ENCODE results near the gene KLHL5.
"Not testable (repeated sequence)": the region's sequence is repeated elsewhere in the genome, so short reads cannot be mapped to it uniquely, and the experiment has no call there.

Gene KLHL5

GRCh38 chr4:39078829-39079228 lies 16.8 kb downstream of the KLHL5 start:
- H3K27ac ChIP-seq = no peak overlapping the region
- no peak overlapping the region for H3K4me3 ChIP-seq

DNA sequence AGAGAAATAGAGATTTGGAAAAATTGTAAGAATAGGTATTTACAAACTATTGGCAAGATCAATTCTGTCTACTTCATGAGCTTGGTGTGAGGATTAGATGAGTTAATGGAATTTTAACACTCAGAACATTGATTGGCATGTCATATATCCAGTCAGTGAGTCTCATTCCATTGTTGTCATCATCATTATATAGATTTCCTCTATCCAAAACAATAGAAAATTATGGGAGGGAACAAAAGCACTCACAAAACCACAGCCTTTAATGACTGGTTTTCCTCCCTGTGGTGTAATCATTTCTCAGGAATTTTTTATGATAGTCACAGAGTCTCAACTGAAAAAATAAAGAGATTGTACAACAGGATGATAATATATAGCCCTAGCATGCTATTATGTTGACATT lies 21.1 kb downstream of the KLHL5 start:
- H3K4me3 ChIP-seq = no peak overlapping the region

DNA sequence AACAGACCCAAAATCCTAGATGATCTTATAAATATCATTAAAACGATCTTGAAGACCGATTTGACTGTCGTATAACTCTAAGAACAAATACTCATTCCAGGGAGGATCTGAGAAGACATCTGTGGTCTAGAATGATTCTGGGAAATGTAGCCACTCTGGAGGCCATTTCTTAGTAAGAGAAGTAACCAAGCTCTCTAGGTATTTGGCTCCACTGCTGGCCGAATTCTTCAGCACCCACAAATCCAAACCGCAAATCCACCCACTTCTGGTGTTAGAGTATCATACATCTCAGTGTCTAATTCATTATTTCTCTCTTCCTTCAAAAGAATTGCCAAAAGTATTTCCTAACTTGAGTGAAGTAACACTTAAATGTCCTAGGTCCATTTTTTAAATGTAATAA lies 23.9 kb downstream of the KLHL5 start:
- Histone ChIP-seq H3K27ac (no peak overlapping the region), H3K4me3 (no peak overlapping the region)

More for the DNA sequence above, 21.1 kb downstream of the KLHL5 start:
- no peak overlapping the region for H3K27ac ChIP-seq

DNA sequence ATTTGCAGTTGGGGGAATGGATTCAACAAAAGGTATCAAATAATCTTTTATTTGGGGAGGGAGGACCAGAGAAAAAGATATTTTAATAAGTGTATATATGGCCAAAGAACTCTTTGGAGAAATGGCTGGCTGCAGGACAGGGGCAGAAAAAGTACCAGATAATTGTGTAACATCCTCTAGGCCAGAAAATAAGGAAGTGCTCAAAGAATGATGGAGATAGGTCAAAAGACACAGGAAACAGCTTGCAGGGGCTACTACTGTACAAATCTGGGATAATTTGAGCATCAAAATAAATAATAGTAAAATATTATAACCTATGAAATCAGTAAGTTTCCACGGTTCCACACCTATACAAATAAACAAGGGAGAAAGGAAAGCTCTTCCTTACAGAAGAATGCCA lies 34.8 kb downstream of the KLHL5 start:
- H3K27ac ChIP-seq = no peak overlapping the region

DNA sequence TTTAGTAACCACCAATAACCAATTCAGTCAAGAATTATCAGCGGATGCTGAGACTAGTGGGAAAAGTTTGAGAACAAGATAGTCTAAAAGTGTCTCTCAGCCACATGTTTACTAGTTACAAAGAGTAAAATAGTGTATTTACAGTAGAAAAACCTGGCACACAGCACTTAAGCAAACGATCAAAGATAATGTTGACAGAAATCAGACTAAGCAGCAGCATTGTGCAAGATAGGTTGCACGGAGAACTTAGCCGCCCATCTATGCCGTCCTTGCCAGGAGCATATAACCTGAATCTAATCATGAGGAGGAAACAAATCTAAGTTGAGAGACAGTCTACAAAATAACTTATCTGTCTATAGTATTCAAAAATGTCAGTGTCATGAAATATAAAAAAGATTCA lies 35.3 kb downstream of the KLHL5 start:
- Histone ChIP-seq H3K4me3 (no peak overlapping the region), H3K27ac (no peak overlapping the region)

More for the DNA sequence above, 34.8 kb downstream of the KLHL5 start:
- no peak overlapping the region for H3K4me3 ChIP-seq

DNA sequence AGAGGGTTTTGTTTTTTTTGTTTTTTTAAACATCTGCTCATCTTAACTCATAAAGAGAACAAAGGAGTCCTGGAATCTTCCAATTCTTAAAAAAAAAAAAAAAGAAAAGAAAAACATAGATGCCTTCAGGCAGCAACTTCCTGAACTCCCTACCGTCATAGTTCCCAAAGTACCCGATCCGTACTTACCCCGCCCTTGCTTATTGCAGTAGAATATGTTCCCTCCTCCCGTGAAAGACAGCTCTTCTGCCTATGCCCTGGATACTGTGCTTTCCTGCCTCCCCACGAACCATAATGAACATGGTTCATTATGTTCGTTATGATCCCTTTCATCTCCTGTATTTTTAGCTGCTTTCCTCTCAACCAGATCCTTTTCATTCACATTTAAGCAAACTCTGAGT lies 40.3 kb downstream of the KLHL5 start:
- Histone ChIP-seq H3K4me3 (no peak overlapping the region), H3K27ac (no peak overlapping the region)

GRCh38 chr4:39103291-39103690 lies 41.3 kb downstream of the KLHL5 start:
- no peak overlapping the region for H3K4me3 ChIP-seq
- H3K27ac ChIP-seq = no peak overlapping the region

DNA sequence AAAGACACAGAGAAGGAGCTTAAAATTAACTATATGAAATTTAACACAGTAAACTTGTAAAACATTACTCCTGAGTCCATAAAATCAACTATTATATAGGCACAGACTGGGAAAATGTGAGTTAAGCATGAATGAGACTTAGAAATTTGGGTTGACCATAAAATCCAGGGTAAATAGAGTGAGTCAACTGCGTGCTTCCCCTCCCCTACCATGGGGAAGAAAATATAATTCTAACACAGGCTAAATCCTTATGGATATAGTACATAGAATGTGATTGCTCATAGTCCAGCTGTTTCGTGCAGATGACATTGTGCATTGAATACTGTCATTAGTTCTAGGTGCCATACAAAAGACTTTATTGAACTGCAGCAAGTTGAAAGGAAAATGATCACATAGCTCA lies 42.2 kb downstream of the KLHL5 start:
- H3K27ac ChIP-seq = no peak overlapping the region
- H3K4me3 ChIP-seq = no peak overlapping the region

DNA sequence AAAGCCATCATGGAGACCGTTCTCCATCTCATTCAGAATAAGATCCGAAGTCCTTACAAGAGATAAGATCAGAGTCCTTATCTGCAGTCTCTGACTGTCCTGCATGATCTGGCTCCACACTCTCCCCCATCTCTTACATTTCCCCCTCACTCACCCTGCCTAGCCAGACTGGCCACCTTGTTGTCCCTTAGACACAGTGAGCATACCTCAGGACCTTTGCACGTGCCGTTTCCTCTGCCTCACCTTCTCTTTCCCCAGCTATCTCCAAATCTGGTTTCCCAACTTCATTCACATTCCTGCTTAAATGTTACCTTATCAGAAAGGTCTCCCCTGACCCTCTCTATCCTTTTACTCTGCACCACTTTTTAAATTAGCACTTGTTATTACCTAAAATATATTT lies 44.0 kb downstream of the KLHL5 start:
- Histone ChIP-seq H3K4me3 (no peak overlapping the region), H3K27ac (no peak overlapping the region)

- no peak overlapping the region for H3K27ac ChIP-seq
- no peak overlapping the region for H3K4me3 ChIP-seq
Observed at GRCh38 chr4:39114436-39114835, 52.4 kb downstream of the KLHL5 start.

DNA sequence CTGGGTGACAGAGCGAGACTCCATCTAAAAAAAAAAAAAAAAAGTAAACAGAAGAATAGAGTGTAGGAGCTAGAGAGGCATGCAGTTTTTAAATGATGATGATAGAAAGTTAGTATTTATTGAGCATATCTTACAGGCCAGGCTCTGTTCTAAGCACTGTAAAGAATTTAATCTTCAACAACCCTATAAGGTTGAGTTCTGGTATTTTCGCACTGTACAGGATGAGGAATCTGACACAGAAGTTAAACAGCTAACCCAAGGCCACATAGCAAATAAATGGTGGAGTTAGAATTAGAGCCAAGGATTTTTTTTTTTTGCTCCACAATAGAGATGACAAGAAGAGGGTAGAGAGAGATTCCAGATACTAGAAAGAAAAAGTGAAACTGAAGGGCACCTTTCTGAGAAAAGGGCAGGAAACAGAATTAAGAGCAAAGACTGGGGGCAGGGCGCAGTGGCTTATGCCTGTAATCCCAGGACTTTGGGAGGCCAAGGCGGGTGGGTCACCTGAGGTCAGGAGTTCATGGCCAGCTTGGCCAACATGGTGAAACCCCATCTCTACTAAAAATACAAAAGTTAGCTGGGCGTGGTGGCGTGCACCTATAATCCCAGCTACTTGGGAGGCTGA lies 56.1 kb downstream of the KLHL5 start:
- Histone ChIP-seq H3K4me3 (no peak overlapping the region), H3K27ac (no peak overlapping the region)

GRCh38 chr4:39120418-39120817 lies 58.4 kb downstream of the KLHL5 start:
- H3K4me3 ChIP-seq = no peak overlapping the region
- no peak overlapping the region for H3K27ac ChIP-seq

DNA sequence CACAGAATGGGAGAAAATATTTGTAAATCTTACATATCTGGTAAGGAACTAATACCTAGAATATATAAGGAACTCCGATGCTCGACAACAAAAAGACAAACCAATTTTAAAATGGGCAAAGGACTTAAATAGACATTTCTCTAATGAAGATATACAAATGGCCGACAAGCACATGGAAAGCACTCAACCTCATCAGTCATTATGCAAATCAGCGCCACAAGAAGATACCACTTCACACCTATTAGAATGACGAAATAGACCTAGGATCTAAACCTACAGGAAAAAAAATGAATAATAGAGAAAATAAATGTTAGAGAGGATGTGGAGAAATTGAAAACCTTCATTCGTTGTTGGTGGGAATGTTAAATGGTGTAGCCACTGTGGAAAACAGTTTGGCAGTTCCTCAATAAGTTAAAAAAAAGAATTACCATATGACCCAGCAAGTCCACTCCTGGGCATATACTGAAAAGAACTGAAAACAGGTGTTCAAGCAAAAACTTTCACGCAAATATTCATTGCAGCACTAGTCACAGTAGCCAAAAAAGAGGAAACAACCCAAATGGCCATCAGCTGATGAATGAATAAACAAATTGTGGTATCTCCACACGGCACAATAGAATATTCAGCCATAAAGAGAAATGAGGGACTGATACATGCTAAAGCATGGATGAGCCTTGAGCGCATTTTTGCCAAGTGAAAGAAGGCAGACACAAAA lies 63.0 kb downstream of the KLHL5 start:
- Histone ChIP-seq H3K4me3 (no peak overlapping the region), H3K27ac (no peak overlapping the region)

GRCh38 chr4:39125600-39125985 lies 63.6 kb downstream of the KLHL5 start:
- Histone ChIP-seq H3K4me3 (no peak overlapping the region), H3K27ac (no peak overlapping the region)

GRCh38 chr4:39126256-39127095 lies 64.4 kb downstream of the KLHL5 start:
- H3K4me3 ChIP-seq = no peak overlapping the region
- no peak overlapping the region for H3K27ac ChIP-seq

GRCh38 chr4:39133623-39134022 lies 71.6 kb downstream of the KLHL5 start:
- Histone ChIP-seq H3K4me3 (no peak overlapping the region), H3K27ac (no peak overlapping the region)

GRCh38 chr4:39134683-39135306 lies 72.8 kb downstream of the KLHL5 start:
- H3K4me3 ChIP-seq = no peak overlapping the region
- no peak overlapping the region for H3K27ac ChIP-seq

DNA sequence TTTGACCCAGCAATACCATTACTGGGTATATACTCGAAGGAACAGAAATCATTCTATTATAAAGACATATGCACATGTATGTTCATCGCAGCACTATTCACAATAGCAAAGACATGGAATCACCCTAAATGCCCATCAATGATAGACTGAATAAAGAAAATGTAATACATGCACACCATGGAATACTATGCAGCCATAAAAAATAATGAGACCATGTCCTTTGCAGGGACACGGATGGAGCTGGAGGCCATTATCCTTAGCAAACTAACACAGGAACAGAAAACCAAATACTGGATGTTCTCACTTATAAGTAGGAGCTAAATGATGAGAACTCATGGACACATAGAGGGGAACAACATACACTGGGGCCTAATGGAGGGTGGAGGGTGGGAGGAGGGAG lies 76.2 kb downstream of the KLHL5 start:
- H3K27ac ChIP-seq, H3K4me3 ChIP-seq: not testable (repeated sequence)

- no peak overlapping the region for H3K27ac ChIP-seq
- no peak overlapping the region for H3K4me3 ChIP-seq
Observed at GRCh38 chr4:39146211-39146610, 84.2 kb downstream of the KLHL5 start.

- H3K4me3 ChIP-seq = no peak overlapping the region
- H3K27ac ChIP-seq = no peak overlapping the region
Observed at GRCh38 chr4:39154009-39154408, 92.0 kb downstream of the KLHL5 start.

GRCh38 chr4:39157520-39157919 lies 95.5 kb downstream of the KLHL5 start:
- Histone ChIP-seq H3K4me3 (no peak overlapping the region), H3K27ac (no peak overlapping the region)
